Astrocyte (in vitro differentiated cells and primary cell): ENCODE data around the gene PTX3. TPM values are rescaled to one million over a fixed set of nuclear protein-coding genes. Genes with fewer than 3 reads are reported as not detected.

Experiments used
- DNase-seq: peaks from one replicate; pipeline ENCODE4 v3.0.0-alpha.2; 2010; ENCODE audit warnings: low read depth
- FAIRE-seq: peaks from 2 replicates; lab custom pipeline; 2011; peaks lifted over from hg19 to GRCh38; lab: Jason Lieb, UNC
- H2AFZ ChIP-seq: 2 replicates; pipeline ENCODE4 v1.6.0; 2012; ENCODE audit warnings: low read depth, low read length, inconsistent platforms
- H3K27ac ChIP-seq: 2 replicates; pipeline ENCODE4 v1.5.1; 2011; ENCODE audit warnings: low read depth, low read length, inconsistent platforms
- H3K27me3 ChIP-seq: 2 replicates; pipeline ENCODE4 v1.6.0; 2011; ENCODE audit warnings: low read length, inconsistent platforms; ENCODE audit not compliant: insufficient read depth
- H3K36me3 ChIP-seq: 2 replicates; pipeline ENCODE4 v1.5.1; 2011; ENCODE audit warnings: low read length, inconsistent platforms; ENCODE audit not compliant: insufficient read depth
- H3K4me1 ChIP-seq: 2 replicates; pipeline ENCODE4 v1.5.1; 2011; ENCODE audit warnings: low read length, inconsistent platforms; ENCODE audit not compliant: insufficient read depth
- H3K4me2 ChIP-seq: 2 replicates; pipeline ENCODE4 v1.6.0; 2012; ENCODE audit warnings: low read length, inconsistent platforms
- H3K4me3 ChIP-seq: 2 replicates; pipeline ENCODE4 v1.5.1; 2011; ENCODE audit warnings: low read depth, mild to moderate bottlenecking, low read length, inconsistent platforms; ENCODE audit not compliant: insufficient read depth
- H3K79me2 ChIP-seq: 2 replicates; pipeline ENCODE4 v1.6.0; 2012; ENCODE audit warnings: mild to moderate bottlenecking, low read length, inconsistent platforms; ENCODE audit not compliant: insufficient read depth
- H3K9ac ChIP-seq: 2 replicates; pipeline ENCODE4 v1.6.0; 2012; ENCODE audit warnings: mild to moderate bottlenecking, low read length, inconsistent platforms
- H3K9me3 ChIP-seq: 2 replicates; pipeline ENCODE4 v1.5.1; 2012; ENCODE audit warnings: low read depth, mild to moderate bottlenecking, low read length, inconsistent platforms; ENCODE audit not compliant: insufficient read depth
- H4K20me1 ChIP-seq: 2 replicates; pipeline ENCODE4 v1.6.0; 2012; ENCODE audit warnings: low read length, inconsistent platforms; ENCODE audit not compliant: insufficient read depth
- H3K27ac Mint-ChIP-seq: one replicate; pipeline ENCODE4 v1.8.0; 2021; ENCODE audit warnings: mild to moderate bottlenecking, mixed read lengths; ENCODE audit not compliant: unreplicated experiment
- H3K27me3 Mint-ChIP-seq: one replicate; pipeline ENCODE4 v1.8.0; 2021; ENCODE audit warnings: low read depth, mixed read lengths; ENCODE audit not compliant: unreplicated experiment
- H3K36me3 Mint-ChIP-seq: one replicate; pipeline ENCODE4 v1.8.0; 2021; ENCODE audit warnings: low read depth, mixed read lengths; ENCODE audit not compliant: unreplicated experiment
- H3K4me1 Mint-ChIP-seq: one replicate; pipeline ENCODE4 v1.8.0; 2021; ENCODE audit warnings: low read depth, mixed read lengths; ENCODE audit not compliant: unreplicated experiment
- H3K4me3 Mint-ChIP-seq: one replicate; pipeline ENCODE4 v1.8.0; 2021; ENCODE audit warnings: mild to moderate bottlenecking, moderate library complexity, mixed read lengths; ENCODE audit not compliant: unreplicated experiment
- H3K9me3 Mint-ChIP-seq: one replicate; pipeline ENCODE4 v1.8.0; 2021; ENCODE audit warnings: mild to moderate bottlenecking, mixed read lengths; ENCODE audit not compliant: unreplicated experiment
- CTCF ChIP-seq: IDR thresholded peaks from 2 replicates; pipeline ENCODE4 v1.5.1; 2011; ENCODE audit warnings: low read depth, mild to moderate bottlenecking, inconsistent platforms, low read length, moderate library complexity; ENCODE audit not compliant: insufficient read depth
- EZH2 ChIP-seq: IDR thresholded peaks from 2 replicates; pipeline ENCODE4 v1.6.1; 2012; ENCODE audit warnings: mild to moderate bottlenecking, low read length, inconsistent platforms; ENCODE audit not compliant: insufficient read depth
- total RNA-seq: library from RNA; stranded (reverse); gene quantifications from 2 replicates; pipeline ENCODE4 v1.2.1, GENCODE V29; 2021

PTX3 gene
- total RNA-seq, 1 donor from 2014 or later: 4.7 TPM

GRCh38 chr3:157442729-157443128 is 6.1 kb downstream of the PTX3 start:
- no peaks in the 10 kb centered on the region for H3K36me3 Mint-ChIP-seq
- no peak for FAIRE-seq
- no peaks in the 10 kb centered on the region for H3K9me3 ChIP-seq
- no peak overlapping the region for H2AFZ ChIP-seq
- H3K27ac ChIP-seq: no peak overlapping the region
- H3K4me1 Mint-ChIP-seq: peaks cover 4% of the 10 kb centered on the region
- H3K9ac ChIP-seq: no peak overlapping the region
- peaks cover 4% of the 10 kb centered on the region for H3K36me3 ChIP-seq
- TF ChIP-seq EZH2 (no peak), CTCF (no peak)
- H3K27ac Mint-ChIP-seq: no peak overlapping the region
- no peak overlapping the region for H3K4me3 Mint-ChIP-seq
- peaks cover 10% of the 10 kb centered on the region for H4K20me1 ChIP-seq
- no peaks in the 10 kb centered on the region for H3K9me3 Mint-ChIP-seq
- H3K79me2 ChIP-seq: peaks cover 28% of the 10 kb centered on the region
- no peak overlapping the region for H3K4me2 ChIP-seq
- H3K27me3 Mint-ChIP-seq: peaks cover 3% of the 10 kb centered on the region
- H3K27me3 ChIP-seq: no peaks in the 10 kb centered on the region
- H3K4me3 ChIP-seq: no peak overlapping the region
- peaks cover 7% of the 10 kb centered on the region for H3K4me1 ChIP-seq
- DNase-seq: peak; percentile 19

- Mint-ChIP-seq H3K27me3 (no peaks in the 10 kb centered on the region), H3K4me1 (no peaks in the 10 kb centered on the region), H3K9me3 (no peaks in the 10 kb centered on the region), H3K27ac (no peak overlapping the region), H3K36me3 (no peaks in the 10 kb centered on the region), H3K4me3 (no peak overlapping the region)
- Histone ChIP-seq H3K4me2 (no peak overlapping the region), H4K20me1 (peaks cover 7% of the 10 kb centered on the region), H3K79me2 (peaks cover 14% of the 10 kb centered on the region), H3K27ac (no peak overlapping the region), H3K36me3 (peaks cover 4% of the 10 kb centered on the region), H3K4me1 (no peaks in the 10 kb centered on the region), H2AFZ (no peak overlapping the region), H3K4me3 (no peak overlapping the region), H3K9me3 (no peaks in the 10 kb centered on the region), H3K27me3 (no peaks in the 10 kb centered on the region), H3K9ac (no peak overlapping the region)
- TF ChIP-seq CTCF (no peak), EZH2 (no peak)
- no peak for FAIRE-seq
- DNase-seq: no peak
Measured at GRCh38 chr3:157443905-157444796, 7.5 kb downstream of the PTX3 start.

DNA sequence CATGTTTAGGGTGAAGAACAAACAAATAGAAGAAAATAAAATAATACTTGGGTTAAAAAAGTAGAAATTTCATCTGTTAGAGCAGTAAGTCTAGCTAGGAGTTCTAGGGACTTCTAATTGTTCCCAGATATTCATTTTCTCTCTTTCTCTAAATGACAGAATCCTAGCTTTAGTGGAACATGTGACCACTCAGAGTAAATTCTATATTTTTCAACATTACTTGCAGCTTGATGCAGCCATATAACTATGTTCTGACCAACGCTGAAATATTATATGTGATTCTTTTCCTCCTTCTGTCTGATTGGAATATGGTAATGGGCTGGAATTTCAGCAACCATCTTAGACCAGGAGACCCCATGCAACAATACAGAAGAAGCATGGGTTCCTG is 8.1 kb downstream of the PTX3 start:
- Mint-ChIP-seq H3K4me1 (no peaks in the 10 kb centered on the region), H3K36me3 (no peaks in the 10 kb centered on the region), H3K27me3 (no peaks in the 10 kb centered on the region), H3K4me3 (no peak overlapping the region), H3K27ac (no peak overlapping the region), H3K9me3 (no peaks in the 10 kb centered on the region)
- FAIRE-seq (no peak), DNase-seq (no peak)
- no peak overlapping the region for H3K27ac ChIP-seq
- H4K20me1 ChIP-seq: peaks cover 3% of the 10 kb centered on the region
- H3K4me3 ChIP-seq: no peak overlapping the region
- H3K79me2 ChIP-seq: peaks cover 10% of the 10 kb centered on the region
- peaks cover 4% of the 10 kb centered on the region for H3K36me3 ChIP-seq
- TF ChIP-seq CTCF: no peak
- no peak for TF ChIP-seq EZH2
- H3K9me3 ChIP-seq: no peaks in the 10 kb centered on the region
- H3K27me3 ChIP-seq: no peaks in the 10 kb centered on the region
- no peak overlapping the region for H3K4me2 ChIP-seq
- no peak overlapping the region for H2AFZ ChIP-seq
- H3K4me1 ChIP-seq: no peaks in the 10 kb centered on the region
- H3K9ac ChIP-seq: no peak overlapping the region
